ENCODE data around the gene CNOT4. TPM values are rescaled to one million over a fixed set of nuclear protein-coding genes. Genes with fewer than 3 reads are reported as not detected.

The CNOT4 gene
- total and polyA plus RNA-seq, 2 of the 13 experiments (the other 11 are each of a cell fraction or from before 2014, with no cell fraction given) = 7.4 to 8.4 TPM

DNA sequence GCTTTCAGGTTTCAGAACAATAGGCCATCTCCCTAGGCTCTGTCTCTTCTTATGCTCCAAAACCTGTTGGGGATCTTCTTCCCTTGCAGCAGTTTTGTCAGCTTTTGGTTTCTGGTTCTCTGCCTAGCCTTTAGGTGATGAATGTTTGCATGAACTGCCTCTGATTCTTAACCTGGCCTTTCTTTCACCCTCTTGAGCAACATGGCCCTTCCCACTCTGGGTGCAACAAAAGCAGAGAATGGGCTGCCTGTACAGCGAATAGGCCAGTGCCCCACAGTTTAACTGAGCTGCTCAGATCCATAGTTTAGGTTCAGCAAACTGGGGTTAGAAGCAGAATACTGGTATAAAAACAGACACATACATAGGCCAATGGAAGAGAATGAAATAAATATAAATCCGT lies 29.7 kb upstream of the CNOT4 start:
- CTCF ChIA-PET (ENCODE audit: low intra/inter-chr PET ratio, low total read pairs) = no interaction called here
- TF ChIP-seq, protein P1, sequence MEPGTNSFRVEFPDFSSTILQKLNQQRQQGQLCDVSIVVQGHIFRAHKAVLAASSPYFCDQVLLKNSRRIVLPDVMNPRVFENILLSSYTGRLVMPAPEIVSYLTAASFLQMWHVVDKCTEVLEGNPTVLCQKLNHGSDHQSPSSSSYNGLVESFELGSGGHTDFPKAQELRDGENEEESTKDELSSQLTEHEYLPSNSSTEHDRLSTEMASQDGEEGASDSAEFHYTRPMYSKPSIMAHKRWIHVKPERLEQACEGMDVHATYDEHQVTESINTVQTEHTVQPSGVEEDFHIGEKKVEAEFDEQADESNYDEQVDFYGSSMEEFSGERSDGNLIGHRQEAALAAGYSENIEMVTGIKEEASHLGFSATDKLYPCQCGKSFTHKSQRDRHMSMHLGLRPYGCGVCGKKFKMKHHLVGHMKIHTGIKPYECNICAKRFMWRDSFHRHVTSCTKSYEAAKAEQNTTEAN (CRISPR knock-in tag; conservative IDR thresholded peaks at IDR 0.05) = no peak
- no peak for TF ChIP-seq NR2F1 (CRISPR knock-in tag; IDR thresholded peaks at IDR 0.05)
- TF ChIP-seq, protein P2, sequence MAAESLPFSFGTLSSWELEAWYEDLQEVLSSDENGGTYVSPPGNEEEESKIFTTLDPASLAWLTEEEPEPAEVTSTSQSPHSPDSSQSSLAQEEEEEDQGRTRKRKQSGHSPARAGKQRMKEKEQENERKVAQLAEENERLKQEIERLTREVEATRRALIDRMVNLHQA (CRISPR knock-in tag; IDR thresholded peaks at IDR 0.05) = no peak
- TF ChIP-seq HNRNPLL (IDR thresholded peaks at IDR 0.05; ENCODE audit: low read depth, low read length, poor library complexity, severe bottlenecking) = no peak
- TF ChIP-seq, protein P3, sequence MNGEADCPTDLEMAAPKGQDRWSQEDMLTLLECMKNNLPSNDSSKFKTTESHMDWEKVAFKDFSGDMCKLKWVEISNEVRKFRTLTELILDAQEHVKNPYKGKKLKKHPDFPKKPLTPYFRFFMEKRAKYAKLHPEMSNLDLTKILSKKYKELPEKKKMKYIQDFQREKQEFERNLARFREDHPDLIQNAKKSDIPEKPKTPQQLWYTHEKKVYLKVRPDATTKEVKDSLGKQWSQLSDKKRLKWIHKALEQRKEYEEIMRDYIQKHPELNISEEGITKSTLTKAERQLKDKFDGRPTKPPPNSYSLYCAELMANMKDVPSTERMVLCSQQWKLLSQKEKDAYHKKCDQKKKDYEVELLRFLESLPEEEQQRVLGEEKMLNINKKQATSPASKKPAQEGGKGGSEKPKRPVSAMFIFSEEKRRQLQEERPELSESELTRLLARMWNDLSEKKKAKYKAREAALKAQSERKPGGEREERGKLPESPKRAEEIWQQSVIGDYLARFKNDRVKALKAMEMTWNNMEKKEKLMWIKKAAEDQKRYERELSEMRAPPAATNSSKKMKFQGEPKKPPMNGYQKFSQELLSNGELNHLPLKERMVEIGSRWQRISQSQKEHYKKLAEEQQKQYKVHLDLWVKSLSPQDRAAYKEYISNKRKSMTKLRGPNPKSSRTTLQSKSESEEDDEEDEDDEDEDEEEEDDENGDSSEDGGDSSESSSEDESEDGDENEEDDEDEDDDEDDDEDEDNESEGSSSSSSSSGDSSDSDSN (CRISPR knock-in tag; IDR thresholded peaks at IDR 0.05) = no peak
- TF ChIP-seq CBX2 (IDR thresholded peaks at IDR 0.05; ENCODE audit: low read depth, low read length) = no peak
- TF ChIP-seq CBX2 (CRISPR knock-in tag; IDR thresholded peaks at IDR 0.05; ENCODE audit: low read depth) = no peak
- no peak for TF ChIP-seq GLI4 (CRISPR knock-in tag; IDR thresholded peaks at IDR 0.05; ENCODE audit: borderline replicate concordance)
- TF ChIP-seq, protein P4, sequence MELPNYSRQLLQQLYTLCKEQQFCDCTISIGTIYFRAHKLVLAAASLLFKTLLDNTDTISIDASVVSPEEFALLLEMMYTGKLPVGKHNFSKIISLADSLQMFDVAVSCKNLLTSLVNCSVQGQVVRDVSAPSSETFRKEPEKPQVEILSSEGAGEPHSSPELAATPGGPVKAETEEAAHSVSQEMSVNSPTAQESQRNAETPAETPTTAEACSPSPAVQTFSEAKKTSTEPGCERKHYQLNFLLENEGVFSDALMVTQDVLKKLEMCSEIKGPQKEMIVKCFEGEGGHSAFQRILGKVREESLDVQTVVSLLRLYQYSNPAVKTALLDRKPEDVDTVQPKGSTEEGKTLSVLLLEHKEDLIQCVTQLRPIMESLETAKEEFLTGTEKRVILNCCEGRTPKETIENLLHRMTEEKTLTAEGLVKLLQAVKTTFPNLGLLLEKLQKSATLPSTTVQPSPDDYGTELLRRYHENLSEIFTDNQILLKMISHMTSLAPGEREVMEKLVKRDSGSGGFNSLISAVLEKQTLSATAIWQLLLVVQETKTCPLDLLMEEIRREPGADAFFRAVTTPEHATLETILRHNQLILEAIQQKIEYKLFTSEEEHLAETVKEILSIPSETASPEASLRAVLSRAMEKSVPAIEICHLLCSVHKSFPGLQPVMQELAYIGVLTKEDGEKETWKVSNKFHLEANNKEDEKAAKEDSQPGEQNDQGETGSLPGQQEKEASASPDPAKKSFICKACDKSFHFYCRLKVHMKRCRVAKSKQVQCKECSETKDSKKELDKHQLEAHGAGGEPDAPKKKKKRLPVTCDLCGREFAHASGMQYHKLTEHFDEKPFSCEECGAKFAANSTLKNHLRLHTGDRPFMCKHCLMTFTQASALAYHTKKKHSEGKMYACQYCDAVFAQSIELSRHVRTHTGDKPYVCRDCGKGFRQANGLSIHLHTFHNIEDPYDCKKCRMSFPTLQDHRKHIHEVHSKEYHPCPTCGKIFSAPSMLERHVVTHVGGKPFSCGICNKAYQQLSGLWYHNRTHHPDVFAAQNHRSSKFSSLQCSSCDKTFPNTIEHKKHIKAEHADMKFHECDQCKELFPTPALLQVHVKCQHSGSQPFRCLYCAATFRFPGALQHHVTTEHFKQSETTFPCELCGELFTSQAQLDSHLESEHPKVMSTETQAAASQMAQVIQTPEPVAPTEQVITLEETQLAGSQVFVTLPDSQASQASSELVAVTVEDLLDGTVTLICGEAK (IDR thresholded peaks at IDR 0.05) = no peak
- TF ChIP-seq, protein P4 (CRISPR knock-in tag; IDR thresholded peaks at IDR 0.05) = no peak

More for the DNA sequence above, 29.7 kb upstream of the CNOT4 start:
- no peak overlapping the region for H3K27ac ChIP-seq (ENCODE audit: extremely low read length, insufficient read depth, low read length)
- DNase-seq (ENCODE audit: low spot score) = no peak
- intact Hi-C loops (cut with micrococcal nuclease; ENCODE audit: unreplicated experiment) (no loop called here), in situ Hi-C loops (cut with HindIII; ENCODE audit: extremely low pct_ligation_motif_present, low pct_unique_long_range_greater_than_20kb) (no loop called here)
- BruUV-seq (replicated peaks) = no TSS peak
- H3K4me3 ChIP-seq (replicated peaks in 1 of 3; ENCODE audit: insufficient read depth in 1 of 3, low read depth in 2 of 3, low read length in 3 of 3) = no peak overlapping the region
- H3K9ac ChIP-seq (ENCODE audit: insufficient read depth, low read depth, low read length) = no peak overlapping the region
- no peaks in the 10 kb centered on the region for H4K20me1 ChIP-seq (ENCODE audit: insufficient read depth, low read length)
- peak; percentile 66 for ATAC-seq
- H3K36me3 ChIP-seq (replicated peaks in 1 of 2; ENCODE audit: control insufficient read depth in 1 of 2, insufficient read depth in 2 of 2, low read length in 2 of 2) = no peaks in the 10 kb centered on the region
- no peaks in the 10 kb centered on the region for H3K79me2 ChIP-seq (ENCODE audit: insufficient read depth, low read length)
- WGBS (ENCODE audit: low lambda C conversion rate) = 5% methylated on average over 2 of the region's 2 CpGs
- no peak overlapping the region for H2AFZ ChIP-seq (ENCODE audit: low read length)
- no peaks in the 10 kb centered on the region for H3K27me3 ChIP-seq (ENCODE audit: control insufficient read depth in 1 of 2, insufficient read depth in 2 of 2, low read length in 2 of 2)
- POLR2A ChIA-PET = no interaction called here
- 0 out of 2 replicates have a peak, but pooled peaks cover 14% of the 10 kb centered on the region for H3K4me1 ChIP-seq (ENCODE audit: insufficient read depth, low read length)
- H3K9me3 ChIP-seq (ENCODE audit: low read length) = no peaks in the 10 kb centered on the region
- FAIRE-seq = no peak
- no peak overlapping the region for H3K4me2 ChIP-seq (ENCODE audit: low read depth, low read length)

Measured in HepG2 (cell line).